ENCODE results near the gene CHIA. TPM values are rescaled to one million over a fixed set of nuclear protein-coding genes. Genes with fewer than 3 reads are reported as not detected.

The CHIA gene
- total and polyA plus RNA-seq, 2 donors (not counting 3 experiments of a cell fraction or from before 2014, with no cell fraction given), result not detected

DNA sequence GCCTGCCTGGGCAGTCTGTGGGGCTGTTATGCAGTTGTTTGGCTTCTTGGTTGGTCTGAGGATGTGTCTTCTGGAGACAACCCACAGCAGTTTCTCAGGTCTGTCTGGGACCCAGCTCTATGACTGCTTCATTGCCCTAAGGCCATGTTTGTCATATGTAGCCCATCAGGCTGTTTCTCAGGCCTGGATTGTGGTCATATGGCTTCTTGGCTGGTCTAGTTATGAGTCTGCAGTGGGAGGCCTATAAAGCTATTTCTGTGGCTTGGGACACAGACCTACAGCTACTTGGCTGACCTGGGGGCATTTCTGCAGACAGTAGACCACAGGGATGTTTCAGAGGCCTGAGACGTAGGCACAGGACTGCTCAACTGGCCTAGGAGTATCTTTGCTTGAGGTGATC is 41.5 kb downstream of the CHIA start:
- dilution Hi-C loops (cut with MboI; ENCODE audit: extremely low pct_ligation_motif_present, low sequenced_read_pairs), result no loop called here

More for the DNA sequence above, 41.5 kb downstream of the CHIA start:
- BruUV-seq (replicated peaks), result no TSS peak
- no peak for DNase-seq (ENCODE audit: low read depth, low spot score)
- ChIA-PET POLR2A (no interaction called here), CTCF (interaction anchor here (1.0 kb wide), 1 partner anchor 109 kb away, joined by 4 read pairs; no protein-coding TSS in a partner anchor)
- H3K27me3 ChIP-seq (ENCODE audit: control insufficient read depth in 2 of 2, insufficient read depth in 2 of 2, low read length in 2 of 2), result no peaks in the 10 kb centered on the region
- intact Hi-C loops (cut with micrococcal nuclease), result no loop called here
- no peaks in the 10 kb centered on the region for H3K4me1 ChIP-seq (ENCODE audit: control insufficient read depth, extremely low read depth, insufficient read depth, low read length)
- TF ChIP-seq POLR2AphosphoS5 (IDR thresholded peaks at IDR 0.05; ENCODE audit: insufficient read depth, low read depth, low read length) (no peak), POLR2A (IDR thresholded peaks at IDR 0.05; ENCODE audit: low read depth, low read length) (no peak), MYC (IDR thresholded peaks at IDR 0.05; ENCODE audit: low read depth, low read length) (no peak), GATA2 (IDR thresholded peaks at IDR 0.05; ENCODE audit: insufficient read depth, insufficient read length, low read depth, low read length) (no peak), EZH2 (IDR thresholded peaks at IDR 0.05; ENCODE audit: borderline replicate concordance, low read depth, low read length, severe bottlenecking) (no peak), FOS (IDR thresholded peaks at IDR 0.05; ENCODE audit: borderline replicate concordance, insufficient read depth, low read length) (no peak), JUN (IDR thresholded peaks at IDR 0.05; ENCODE audit: borderline replicate concordance, insufficient read depth, insufficient read length, low read depth) (no peak)
- TF ChIP-seq, protein P1, sequence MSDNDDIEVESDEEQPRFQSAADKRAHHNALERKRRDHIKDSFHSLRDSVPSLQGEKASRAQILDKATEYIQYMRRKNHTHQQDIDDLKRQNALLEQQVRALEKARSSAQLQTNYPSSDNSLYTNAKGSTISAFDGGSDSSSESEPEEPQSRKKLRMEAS (IDR thresholded peaks at IDR 0.05; ENCODE audit: insufficient read depth, insufficient read length), result no peak
- TF ChIP-seq, protein P2, sequence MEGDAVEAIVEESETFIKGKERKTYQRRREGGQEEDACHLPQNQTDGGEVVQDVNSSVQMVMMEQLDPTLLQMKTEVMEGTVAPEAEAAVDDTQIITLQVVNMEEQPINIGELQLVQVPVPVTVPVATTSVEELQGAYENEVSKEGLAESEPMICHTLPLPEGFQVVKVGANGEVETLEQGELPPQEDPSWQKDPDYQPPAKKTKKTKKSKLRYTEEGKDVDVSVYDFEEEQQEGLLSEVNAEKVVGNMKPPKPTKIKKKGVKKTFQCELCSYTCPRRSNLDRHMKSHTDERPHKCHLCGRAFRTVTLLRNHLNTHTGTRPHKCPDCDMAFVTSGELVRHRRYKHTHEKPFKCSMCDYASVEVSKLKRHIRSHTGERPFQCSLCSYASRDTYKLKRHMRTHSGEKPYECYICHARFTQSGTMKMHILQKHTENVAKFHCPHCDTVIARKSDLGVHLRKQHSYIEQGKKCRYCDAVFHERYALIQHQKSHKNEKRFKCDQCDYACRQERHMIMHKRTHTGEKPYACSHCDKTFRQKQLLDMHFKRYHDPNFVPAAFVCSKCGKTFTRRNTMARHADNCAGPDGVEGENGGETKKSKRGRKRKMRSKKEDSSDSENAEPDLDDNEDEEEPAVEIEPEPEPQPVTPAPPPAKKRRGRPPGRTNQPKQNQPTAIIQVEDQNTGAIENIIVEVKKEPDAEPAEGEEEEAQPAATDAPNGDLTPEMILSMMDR (IDR thresholded peaks at IDR 0.05; ENCODE audit: extremely low read depth in 1 of 2, insufficient read depth in 1 of 2, low read depth in 1 of 2, low read length in 2 of 2), result no peak
- H3K4me3 ChIP-seq (replicated peaks in 1 of 3; ENCODE audit: insufficient read depth in 1 of 3, low read depth in 1 of 3, low read length in 3 of 3), result no peak overlapping the region
- no peaks in the 10 kb centered on the region for H3K36me3 ChIP-seq (ENCODE audit: control insufficient read depth in 2 of 2, extremely low read depth in 1 of 2, insufficient read depth in 2 of 2, low read length in 2 of 2)
- no peak overlapping the region for H3K27ac ChIP-seq (ENCODE audit: insufficient read depth, low read depth, low read length)
- FAIRE-seq, result no peak
- no peak overlapping the region for H2AFZ ChIP-seq (ENCODE audit: low read depth, low read length)
- H3K4me2 ChIP-seq (ENCODE audit: insufficient read depth, low read length), result no peak overlapping the region
- no peaks in the 10 kb centered on the region for H4K20me1 ChIP-seq (replicated peaks; ENCODE audit: control insufficient read depth, extremely low read depth, insufficient read depth, low read length)
- no peak overlapping the region for H3K9ac ChIP-seq (replicated peaks; ENCODE audit: extremely low read depth, insufficient read depth, low read length)
- no peaks in the 10 kb centered on the region for H3K9me3 ChIP-seq (replicated peaks; ENCODE audit: control insufficient read depth, insufficient read depth, low read length)
- no peaks in the 10 kb centered on the region for H3K79me2 ChIP-seq (ENCODE audit: control insufficient read depth, insufficient read depth, low read length)
- H3K9me1 ChIP-seq (replicated peaks; ENCODE audit: control insufficient read depth, extremely low read depth, insufficient read depth, low read length), result no peaks in the 10 kb centered on the region
